T-helper 1 cell (primary cell): ENCODE results near the gene PIH1D2.
"Not testable (repeated sequence)": the region's sequence is repeated elsewhere in the genome, so short reads cannot be mapped to it uniquely, and the experiment has no call there.

ENCODE experiments used
- DNase-seq, 5 donors: peaks; one replicate each; pipeline ENCODE4 v3.0.0-alpha.2; 2012 to 2020

The PIH1D2 gene

GRCh38 chr11:112051768-112052167 lies 22.0 kb downstream of the PIH1D2 start:
- DNase-seq, result no peak

- no peak for DNase-seq
These were observed 23.1 kb downstream of the PIH1D2 start for GRCh38 chr11:112050721-112051120.

GRCh38 chr11:112049777-112050176 lies 24.0 kb downstream of the PIH1D2 start:
- no peak for DNase-seq

GRCh38 chr11:112048256-112048655 lies 25.6 kb downstream of the PIH1D2 start:
- DNase-seq, result not testable (repeated sequence)

GRCh38 chr11:112046647-112047046 lies 27.2 kb downstream of the PIH1D2 start:
- DNase-seq, result not testable (repeated sequence)

GRCh38 chr11:112044961-112045360 lies 28.9 kb downstream of the PIH1D2 start:
- no peak for DNase-seq

- DNase-seq, result no peak
These were observed 30.9 kb downstream of the PIH1D2 start for GRCh38 chr11:112042961-112043304.

GRCh38 chr11:112042161-112042960 lies 31.5 kb downstream of the PIH1D2 start:
- no peak for DNase-seq

- no peak for DNase-seq
These were observed 36.3 kb downstream of the PIH1D2 start for GRCh38 chr11:112037527-112037926.

GRCh38 chr11:112033902-112034301 lies 39.9 kb downstream of the PIH1D2 start:
- DNase-seq, result no peak

GRCh38 chr11:112029460-112029859 lies 44.4 kb downstream of the PIH1D2 start:
- no peak for DNase-seq

GRCh38 chr11:112026784-112027410 lies 46.9 kb downstream of the PIH1D2 start:
- not testable (repeated sequence) for DNase-seq

GRCh38 chr11:112025707-112026106 lies 48.1 kb downstream of the PIH1D2 start:
- no peak for DNase-seq

GRCh38 chr11:112024773-112025678 lies 48.8 kb downstream of the PIH1D2 start, which contains the start of gene DLAT:
Gene DLAT (plus strand): TSS chr11:112025408. CDS start chr11:112025473, 65 bp downstream.
- peak; percentile 62 to 88 (median 75) for DNase-seq

GRCh38 chr11:112024178-112024772 lies 49.5 kb downstream of the PIH1D2 start:
- peak in 1 of 5 donors; percentile 21 for DNase-seq

- no peak for DNase-seq
These were observed 50.7 kb downstream of the PIH1D2 start for GRCh38 chr11:112023104-112023503.

- no peak for DNase-seq
These were observed 54.8 kb downstream of the PIH1D2 start for GRCh38 chr11:112019066-112019465.
